Stimulated activated CD4-positive, alpha-beta T cell treated with anti-CD3 and anti-CD28 coated beads, Interleukin-4, amount 100 ng/mL, for 48 hours (primary cell): ENCODE measurements around the gene LCK.

Source experiments
- DNase-seq, 2 donors: peaks; one replicate each; pipeline ENCODE4 v3.0.0-alpha.2; 2020; ENCODE audit warnings: low read depth in 2 of 2

The LCK gene

DNA sequence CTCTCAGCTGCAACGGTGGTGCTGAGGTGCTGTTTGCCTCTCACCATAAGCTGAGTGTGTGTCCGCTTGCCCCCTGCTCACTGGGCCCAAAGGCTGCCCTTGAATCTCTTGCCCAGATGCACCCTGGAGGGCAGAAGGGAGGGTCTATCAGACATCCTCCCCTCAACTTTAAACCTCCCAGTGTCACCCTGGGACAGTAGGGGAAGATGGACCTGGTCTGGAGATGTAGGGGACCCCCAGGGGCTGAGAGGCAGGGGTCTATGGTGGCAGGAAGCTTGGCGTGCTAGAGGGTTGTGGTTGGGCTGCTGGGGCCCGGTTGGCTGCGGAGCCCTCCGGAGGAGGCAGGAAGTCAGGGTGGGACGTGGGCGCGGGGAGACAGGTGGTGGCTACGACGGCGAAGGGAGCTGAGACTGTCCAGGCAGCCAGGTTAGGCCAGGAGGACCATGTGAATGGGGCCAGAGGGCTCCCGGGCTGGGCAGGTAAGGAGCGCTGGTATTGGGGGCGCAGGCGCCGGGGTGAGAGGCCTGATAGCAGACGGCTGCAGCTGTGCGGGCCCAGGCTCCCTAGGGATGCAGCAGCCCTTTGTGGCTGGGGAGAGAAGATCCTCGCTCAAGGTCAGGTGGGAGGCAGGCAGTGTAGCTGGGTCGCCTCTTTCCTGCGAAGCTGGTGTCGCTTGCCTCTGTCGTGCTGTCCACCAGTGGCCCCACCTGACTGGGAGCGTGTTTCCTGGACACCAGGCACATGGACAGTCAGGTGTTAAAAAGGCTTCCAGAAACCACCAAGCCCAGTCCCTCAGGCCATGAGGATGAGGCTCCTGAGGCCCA is at the start of gene LCK:
Gene LCK, plus strand, starts transcription at position 373 of the 824 bp plus-strand sequence. CDS start 23,065 bp downstream, outside the sequence.
- peak; percentile 67 to 69 for DNase-seq

DNA sequence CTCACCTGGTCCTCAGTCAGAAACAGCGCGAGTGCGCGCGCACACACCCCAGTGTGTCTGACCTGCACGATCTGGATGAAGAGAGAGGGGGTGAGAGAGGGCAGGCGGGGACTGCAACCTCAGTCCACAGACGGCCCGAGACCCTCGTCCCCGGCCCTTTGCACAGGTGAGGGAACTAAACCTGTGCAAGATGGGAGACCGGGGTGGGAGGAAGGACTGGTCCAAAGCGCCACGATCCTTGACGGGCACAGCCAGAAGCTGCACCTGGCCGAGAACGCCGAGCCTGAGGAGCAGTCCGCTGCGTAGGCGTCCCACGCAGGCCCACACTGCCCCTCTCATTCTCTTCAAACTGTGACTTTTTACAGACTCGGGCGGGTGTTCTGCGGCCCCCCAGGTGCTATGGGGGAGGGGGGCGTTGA is 46.1 kb upstream of the LCK start:
- DNase-seq = no peak

- DNase-seq = peak; percentile 77 to 82
Measured at GRCh38 chr1:32205401-32206370, 45.4 kb upstream of the LCK start, which contains the start of gene IQCC. TSS of gene IQCC (plus strand) at chr1:32205671. CDS start at chr1:32205682, 11 bp downstream.

- no peak for DNase-seq
Measured at GRCh38 chr1:32208469-32208868, 42.6 kb upstream of the LCK start.

DNA sequence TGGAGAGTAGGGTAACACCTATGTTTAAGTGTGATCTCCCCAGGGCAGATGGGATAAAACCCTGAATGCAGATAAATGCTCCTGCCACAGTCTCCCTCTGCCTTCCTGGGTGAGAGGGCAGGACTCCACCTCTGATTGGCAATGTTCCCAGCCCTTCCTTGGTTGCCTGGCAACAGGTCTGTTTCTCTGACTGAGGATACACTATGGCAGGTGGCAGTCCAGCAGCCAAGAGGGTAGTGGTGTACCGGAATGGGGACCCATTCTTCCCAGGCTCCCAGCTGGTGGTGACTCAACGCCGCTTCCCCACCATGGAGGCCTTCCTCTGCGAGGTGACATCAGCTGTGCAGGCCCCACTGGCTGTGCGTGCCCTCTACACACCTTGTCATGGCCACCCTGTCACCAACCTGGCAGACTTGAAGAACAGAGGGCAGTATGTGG is 42.2 kb upstream of the LCK start, which contains the start of gene DCDC2B:
Gene DCDC2B, plus strand, starts transcription at position 199 of the 438 bp plus-strand sequence. Its CDS starts 5 bp downstream, at position 204.
- DNase-seq = no peak

GRCh38 chr1:32215629-32216480 is 35.2 kb upstream of the LCK start:
- DNase-seq = peak in 1 of 2 donors; percentile 54

GRCh38 chr1:32216566-32216965 is 34.5 kb upstream of the LCK start:
- no peak for DNase-seq

- no peak for DNase-seq
Measured at GRCh38 chr1:32219022-32219421, 32.0 kb upstream of the LCK start.

- DNase-seq = no peak
Measured at GRCh38 chr1:32220746-32221580, 30.1 kb upstream of the LCK start.

DNA sequence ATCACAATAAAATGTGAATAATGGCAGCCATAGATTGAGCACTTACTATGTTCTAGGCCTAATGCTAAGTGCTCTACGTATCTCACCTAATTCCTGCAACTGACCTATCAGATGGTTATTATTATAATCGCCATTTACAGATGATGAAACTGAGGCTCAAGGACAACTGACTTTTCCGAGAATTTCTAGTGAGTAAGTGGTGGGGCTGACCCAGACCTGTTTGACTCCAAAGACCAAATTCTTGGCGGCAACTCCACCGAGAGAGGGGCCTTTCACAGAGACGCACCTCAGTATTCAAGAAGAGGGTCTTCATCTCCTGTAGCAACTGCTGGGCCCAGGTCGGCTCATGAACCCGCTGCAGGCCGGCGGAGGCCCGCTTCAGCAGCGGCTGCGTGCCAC is 29.5 kb upstream of the LCK start:
- no peak for DNase-seq

DNA sequence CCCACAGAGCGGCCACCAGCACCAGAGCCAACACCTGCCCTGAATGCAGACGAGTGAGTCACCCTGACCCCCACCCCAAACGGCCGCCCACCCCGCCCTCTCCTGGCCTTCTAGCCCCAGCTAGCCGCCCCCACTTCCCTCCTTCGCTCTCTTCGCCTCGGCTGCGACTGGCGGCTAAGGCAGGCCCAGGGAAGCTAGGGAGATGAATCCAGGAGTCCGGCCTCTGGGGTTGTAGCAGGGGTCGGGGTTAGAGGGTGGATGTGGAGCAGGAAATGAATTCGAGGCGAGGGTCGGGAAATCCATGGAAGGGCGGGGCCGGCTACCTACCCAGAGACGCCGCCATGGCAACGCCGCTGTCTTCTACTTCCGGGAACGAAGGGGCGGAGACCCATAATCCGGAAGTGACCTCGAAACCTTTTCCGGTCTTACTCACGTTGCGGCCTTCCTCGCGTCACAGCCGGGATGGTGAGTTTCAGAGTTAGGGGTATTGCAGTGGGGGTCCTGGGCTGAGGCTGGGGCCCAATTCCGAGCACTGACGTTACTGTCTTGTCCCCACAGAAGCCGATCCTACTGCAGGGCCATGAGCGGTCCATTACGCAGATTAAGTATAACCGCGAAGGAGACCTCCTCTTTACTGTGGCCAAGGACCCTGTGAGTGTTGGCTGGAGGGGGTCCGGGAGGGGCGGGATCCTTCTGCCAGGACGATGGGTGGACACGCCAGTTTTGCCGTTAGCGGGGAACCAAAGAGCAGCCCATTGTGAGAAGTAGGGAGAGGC is 28.9 kb upstream of the LCK start, which contains the start of the genes EIF3I and TMEM234:
Gene EIF3I, plus strand, starts transcription at position 428 of the 776 bp plus-strand sequence. Its CDS starts 35 bp downstream, at position 463.
Gene TMEM234, minus strand, starts transcription at position 374 of the 776 bp plus-strand sequence. Its CDS starts 31 bp downstream, at position 343.
- peak; percentile 77 to 87 for DNase-seq

DNA sequence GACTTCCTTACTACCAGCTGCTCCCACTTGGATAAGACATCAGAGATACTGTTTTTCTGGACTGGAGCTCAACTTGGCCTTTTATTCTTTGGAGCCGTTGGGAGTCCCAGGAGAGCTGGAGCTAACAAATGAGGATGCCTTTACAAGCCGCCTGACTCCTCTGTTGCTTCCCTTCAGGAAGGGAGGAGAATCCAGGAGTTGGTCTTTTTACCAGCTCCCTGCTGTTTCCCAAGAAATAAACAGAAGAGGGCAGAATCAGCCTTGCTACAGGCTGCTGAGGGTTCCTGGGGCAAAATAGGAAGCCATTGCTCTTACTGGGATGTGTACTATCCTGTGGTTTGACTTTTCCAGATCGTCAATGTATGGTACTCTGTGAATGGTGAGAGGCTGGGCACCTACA is 27.4 kb upstream of the LCK start:
- DNase-seq = no peak

- DNase-seq = no peak
Measured at GRCh38 chr1:32224285-32224684, 26.8 kb upstream of the LCK start.

DNA sequence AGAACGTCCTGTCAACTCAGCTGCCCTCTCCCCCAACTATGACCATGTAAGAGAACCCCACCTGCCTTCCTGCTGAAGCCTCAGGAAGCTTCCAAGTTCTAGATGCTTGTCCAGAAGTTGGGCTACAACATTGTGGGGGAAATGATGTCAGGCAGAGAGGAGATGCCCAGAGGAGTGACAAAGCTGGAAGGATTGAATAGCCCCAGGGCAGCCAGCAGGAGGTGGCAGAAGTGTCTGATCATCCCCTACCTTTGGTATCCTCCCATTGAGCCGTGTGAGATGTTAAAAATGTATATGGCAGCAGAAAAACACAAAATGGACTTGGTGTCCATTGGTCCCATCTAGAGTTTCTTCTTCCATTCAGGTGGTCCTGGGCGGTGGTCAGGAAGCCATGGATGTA is 22.3 kb upstream of the LCK start:
- DNase-seq = no peak

GRCh38 chr1:32231843-32232432 is 19.1 kb upstream of the LCK start:
- no peak for DNase-seq

DNA sequence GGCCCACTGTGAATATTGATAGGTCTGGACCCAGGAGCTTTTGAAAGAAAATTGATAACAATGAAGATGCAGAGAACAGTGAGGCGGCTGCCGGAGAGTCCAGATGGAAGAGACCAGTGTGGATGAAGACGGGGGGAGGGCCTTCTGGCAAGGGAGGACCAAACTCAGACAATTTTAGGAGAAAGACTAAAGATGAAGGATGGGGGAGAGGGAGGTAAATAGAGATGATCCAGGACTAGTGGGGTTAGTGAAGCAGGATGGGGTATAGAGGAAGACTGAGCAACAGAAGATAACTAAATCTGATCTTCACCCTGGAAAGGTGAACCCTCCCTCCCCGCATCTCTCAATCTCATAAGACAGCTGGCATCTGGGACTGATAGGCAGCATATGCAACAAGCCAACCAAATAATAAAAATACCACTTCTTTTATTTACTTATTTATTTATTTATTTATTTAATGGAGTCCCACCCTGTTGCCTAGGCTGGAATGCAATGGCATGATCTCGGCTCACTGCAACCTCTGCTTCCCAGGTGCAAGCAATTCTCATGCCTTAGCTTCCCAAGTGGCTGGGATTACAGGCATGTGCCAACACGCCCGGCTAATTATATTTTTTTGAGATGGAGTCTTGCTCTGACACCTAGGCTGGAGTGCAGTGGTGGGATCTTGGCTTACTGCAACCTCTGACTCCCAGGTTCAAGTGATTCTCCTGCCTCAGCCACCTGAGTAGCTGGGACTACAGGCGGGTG is 18.3 kb upstream of the LCK start:
- no peak for DNase-seq

- no peak for DNase-seq
Measured at GRCh38 chr1:32234792-32235191, 16.3 kb upstream of the LCK start.

GRCh38 chr1:32239337-32239736 is 11.7 kb upstream of the LCK start:
- no peak for DNase-seq
